ENCODE measurements around the gene POLR2E. TPM values are rescaled to one million over a fixed set of nuclear protein-coding genes. Genes with fewer than 3 reads are reported as not detected.

POLR2E gene
- total and polyA plus RNA-seq, 2 of the 8 experiments (the other 6 are each of a cell fraction or from before 2014, with no cell fraction given), result 281 to 381 TPM

DNA sequence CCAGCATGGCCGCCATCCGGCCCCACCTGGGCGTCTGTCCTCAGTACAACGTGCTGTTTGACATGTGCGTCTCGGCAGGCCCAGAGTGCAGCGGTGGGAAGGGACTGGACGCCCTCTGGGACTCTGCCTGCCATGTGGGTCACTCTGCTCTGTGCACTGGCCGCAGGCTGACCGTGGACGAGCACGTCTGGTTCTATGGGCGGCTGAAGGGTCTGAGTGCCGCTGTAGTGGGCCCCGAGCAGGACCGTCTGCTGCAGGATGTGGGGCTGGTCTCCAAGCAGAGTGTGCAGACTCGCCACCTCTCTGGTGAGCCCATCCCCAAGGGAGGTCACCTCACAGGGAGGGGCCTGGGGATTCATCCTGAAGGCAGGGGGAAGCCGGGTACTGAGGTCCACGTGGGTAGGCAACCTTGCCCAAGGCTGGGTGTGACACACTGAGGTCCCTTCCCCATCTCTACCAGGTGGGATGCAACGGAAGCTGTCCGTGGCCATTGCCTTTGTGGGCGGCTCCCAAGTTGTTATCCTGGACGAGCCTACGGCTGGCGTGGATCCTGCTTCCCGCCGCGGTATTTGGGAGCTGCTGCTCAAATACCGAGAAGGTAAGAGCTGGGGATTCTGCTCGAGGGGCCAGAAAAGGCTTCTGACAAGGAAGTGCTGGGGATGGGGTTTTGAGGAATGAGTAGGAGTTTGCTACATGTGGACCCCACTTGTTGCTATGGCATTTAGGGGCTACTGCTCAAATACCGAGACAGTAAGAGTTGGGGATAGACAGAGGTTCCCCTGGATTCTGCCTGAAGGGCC, 44.0 kb downstream of the POLR2E start (continued):
- TF ChIP-seq RFX5 (IDR thresholded peaks at IDR 0.05; ENCODE audit: borderline replicate concordance, low read depth, low read length), result no peak
- TF ChIP-seq NANOG (IDR thresholded peaks at IDR 0.05; ENCODE audit: insufficient read depth, low read depth, low read length, poor library complexity, severe bottlenecking), result no peak
- no peak for TF ChIP-seq SP4 (IDR thresholded peaks at IDR 0.05; ENCODE audit: low read length)
- TF ChIP-seq POLR2AphosphoS5 (IDR thresholded peaks at IDR 0.05; ENCODE audit: low read depth, low read length), result no peak
- no peak for TF ChIP-seq SRF (IDR thresholded peaks at IDR 0.05; ENCODE audit: low read depth, low read length)
- no peak for TF ChIP-seq RBBP5 (IDR thresholded peaks at IDR 0.05; ENCODE audit: borderline replicate concordance, low read depth, low read length)
- no peak for TF ChIP-seq BACH1 (IDR thresholded peaks at IDR 0.05; ENCODE audit: low read length)
